SW480 (cell line): ENCODE results near the gene CAPN15.

Experiments used
- DNase-seq: peaks from one replicate; pipeline ENCODE4 v3.0.0-alpha.2; 2016; ENCODE audit warnings: low spot score

The CAPN15 gene

GRCh38 chr16:561957-562938, 34.7 kb downstream of the CAPN15 start:
- no peak for DNase-seq

- DNase-seq: no peak
Observed at GRCh38 chr16:563072-563644, 35.6 kb downstream of the CAPN15 start.

- DNase-seq: no peak
Observed at GRCh38 chr16:564690-565418, 37.3 kb downstream of the CAPN15 start.

- DNase-seq: no peak
Observed at GRCh38 chr16:565419-566330, 38.2 kb downstream of the CAPN15 start.

GRCh38 chr16:566475-567372, 39.2 kb downstream of the CAPN15 start, which contains the start of gene NHLRC4:
TSS of gene NHLRC4 (plus strand) at chr16:567005. CDS start at chr16:568048, 1,043 bp downstream.
- DNase-seq: no peak

GRCh38 chr16:567373-568256, 40.1 kb downstream of the CAPN15 start:
- DNase-seq: no peak

- DNase-seq: no peak
Observed at GRCh38 chr16:568401-569258, 41.1 kb downstream of the CAPN15 start.

- no peak for DNase-seq
Observed at GRCh38 chr16:569445-570254, 42.1 kb downstream of the CAPN15 start, which contains the start of gene PIGQ. TSS of gene PIGQ (plus strand) at chr16:569968. CDS start at chr16:574075, 4,107 bp downstream.

- no peak for DNase-seq
Observed at GRCh38 chr16:572865-573650, 45.5 kb downstream of the CAPN15 start.

GRCh38 chr16:574021-574760, 46.7 kb downstream of the CAPN15 start:
- DNase-seq: no peak

- no peak for DNase-seq
Observed at GRCh38 chr16:575354-576196, 48.1 kb downstream of the CAPN15 start.

GRCh38 chr16:576197-576822, 48.8 kb downstream of the CAPN15 start:
- no peak for DNase-seq

GRCh38 chr16:576823-577201, 49.3 kb downstream of the CAPN15 start:
- no peak for DNase-seq

GRCh38 chr16:577796-578195, 50.3 kb downstream of the CAPN15 start:
- DNase-seq: no peak
